IPS DF 4.7 (cell line): ENCODE data around the gene DECR2.
"Not testable (repeated sequence)": the region's sequence is repeated elsewhere in the genome, so short reads cannot be mapped to it uniquely, and the experiment has no call there.

Source experiments
- DNase-seq: peaks from one replicate; pipeline ENCODE4 v3.0.0-alpha.2; 2013; ENCODE audit warnings: low spot score; ENCODE audit errors: extremely low read depth

The DECR2 gene

DNA sequence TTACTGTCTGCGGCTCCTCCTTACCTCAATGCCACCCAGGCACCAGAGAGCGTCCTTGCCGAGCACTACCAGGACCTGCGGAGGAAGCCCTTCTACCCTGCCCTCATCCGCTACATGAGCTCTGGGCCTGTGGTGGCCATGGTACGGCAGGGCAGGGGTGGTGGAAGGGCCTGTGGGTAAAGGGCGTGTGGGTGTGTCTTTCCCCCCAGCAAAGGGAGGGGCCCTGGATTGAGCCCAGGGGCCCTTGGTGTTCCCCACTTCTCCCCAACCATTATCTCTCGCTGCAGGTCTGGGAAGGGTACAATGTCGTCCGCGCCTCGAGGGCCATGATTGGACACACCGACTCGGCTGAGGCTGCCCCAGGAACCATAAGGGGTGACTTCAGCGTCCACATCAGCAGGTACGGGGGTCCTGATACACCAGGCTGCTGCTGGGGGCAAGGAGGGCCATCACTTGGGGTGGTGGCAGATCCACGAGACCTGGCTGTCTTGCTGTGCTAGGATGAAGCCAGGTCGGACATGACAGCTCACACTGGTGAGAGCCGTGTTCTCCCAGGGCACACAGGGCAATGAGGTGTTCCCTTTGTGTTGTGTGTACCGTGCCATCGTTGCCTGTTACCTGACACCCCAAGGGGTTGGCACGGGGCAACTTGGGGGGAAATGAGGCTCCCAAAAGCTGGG, 2.2 kb upstream of the DECR2 start:
- DNase-seq, result no peak

DNA sequence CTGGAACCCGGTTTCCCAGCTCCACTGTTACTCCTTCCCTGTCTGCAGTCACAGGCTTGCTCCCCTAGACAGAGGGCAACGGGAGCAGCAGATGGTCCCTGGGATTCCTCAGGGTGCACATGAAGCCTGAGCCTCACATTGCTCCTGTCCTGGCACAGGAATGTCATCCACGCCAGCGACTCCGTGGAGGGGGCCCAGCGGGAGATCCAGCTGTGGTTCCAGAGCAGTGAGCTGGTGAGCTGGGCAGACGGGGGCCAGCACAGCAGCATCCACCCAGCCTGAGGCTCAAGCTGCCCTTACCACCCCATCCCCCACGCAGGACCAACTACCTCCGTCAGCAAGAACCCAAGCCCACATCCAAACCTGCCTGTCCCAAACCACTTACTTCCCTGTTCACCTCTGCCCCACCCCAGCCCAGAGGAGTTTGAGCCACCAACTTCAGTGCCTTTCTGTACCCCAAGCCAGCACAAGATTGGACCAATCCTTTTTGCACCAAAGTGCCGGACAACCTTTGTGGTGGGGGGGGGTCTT, 1.6 kb upstream of the DECR2 start:
- no peak for DNase-seq

DNA sequence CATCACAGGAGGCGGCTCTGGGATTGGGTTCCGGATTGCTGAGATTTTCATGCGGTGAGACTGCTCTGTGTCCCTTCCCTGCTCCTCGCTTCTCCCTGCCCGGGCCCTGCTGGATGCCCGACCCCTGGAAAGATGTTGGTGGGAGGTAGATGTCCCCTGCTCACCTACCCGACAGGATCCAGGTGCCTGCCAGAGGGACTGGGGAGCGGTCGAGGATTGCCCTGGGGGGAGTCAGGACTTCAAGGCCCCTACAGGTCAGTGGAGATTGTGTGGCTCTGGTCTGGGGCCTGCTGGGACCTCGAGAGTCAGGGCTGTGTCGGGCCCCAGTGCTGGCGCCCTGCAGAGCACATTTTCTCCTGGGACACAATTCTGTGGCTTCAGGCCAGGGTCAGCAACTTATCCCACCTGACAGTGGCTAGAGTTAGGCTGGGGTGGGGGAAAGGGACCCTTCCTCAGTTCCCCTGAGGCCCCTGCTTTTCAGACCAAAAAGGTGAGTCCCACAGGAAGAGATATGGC, 3.3 kb downstream of the DECR2 start:
- no peak for DNase-seq

DNA sequence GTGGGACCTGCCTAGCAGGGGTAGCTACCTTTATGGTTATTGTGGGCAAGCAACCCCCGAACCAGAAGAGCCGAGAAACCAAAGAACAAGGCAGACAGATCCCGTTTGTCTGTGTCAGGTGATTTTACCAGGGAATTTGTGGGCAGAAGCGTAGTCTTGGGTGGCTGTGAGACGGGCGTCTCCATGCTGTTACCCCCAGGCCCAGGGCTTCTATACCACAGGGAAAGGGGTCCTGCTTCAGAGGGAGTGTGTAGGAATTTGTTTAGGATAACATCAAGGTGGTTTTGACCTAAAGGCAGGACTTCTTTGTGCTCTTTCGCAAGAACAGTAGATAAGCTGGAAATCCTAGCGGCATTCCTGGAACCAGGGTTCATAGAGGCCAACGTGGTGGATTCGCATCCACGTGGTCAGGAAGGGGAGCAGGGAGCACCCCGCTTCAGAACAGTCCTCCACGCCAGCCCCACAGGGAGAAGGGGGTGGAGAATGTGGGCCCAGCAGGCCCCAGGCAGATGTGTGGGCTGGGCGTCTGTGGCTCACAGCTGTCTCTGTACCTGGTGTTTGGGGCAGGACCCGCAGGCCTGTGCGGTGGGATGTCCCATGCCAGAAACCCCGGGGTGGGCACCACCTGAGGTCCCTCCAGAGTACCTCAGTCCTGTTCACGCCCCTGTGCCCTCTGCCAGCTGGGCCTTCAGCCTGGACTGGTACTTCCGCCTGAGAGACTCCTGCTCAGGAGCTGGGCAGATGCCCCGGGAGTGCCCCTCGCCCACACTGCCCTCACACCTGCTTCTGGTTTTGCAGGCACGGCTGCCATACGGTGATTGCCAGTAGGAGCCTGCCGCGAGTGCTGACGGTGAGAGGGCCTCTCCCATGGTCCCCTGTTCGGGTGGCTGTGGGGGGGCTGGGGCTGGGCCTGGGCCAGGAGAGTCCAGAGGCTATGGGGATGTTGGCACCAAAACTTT, 4.1 kb downstream of the DECR2 start:
- DNase-seq, result no peak

DNA sequence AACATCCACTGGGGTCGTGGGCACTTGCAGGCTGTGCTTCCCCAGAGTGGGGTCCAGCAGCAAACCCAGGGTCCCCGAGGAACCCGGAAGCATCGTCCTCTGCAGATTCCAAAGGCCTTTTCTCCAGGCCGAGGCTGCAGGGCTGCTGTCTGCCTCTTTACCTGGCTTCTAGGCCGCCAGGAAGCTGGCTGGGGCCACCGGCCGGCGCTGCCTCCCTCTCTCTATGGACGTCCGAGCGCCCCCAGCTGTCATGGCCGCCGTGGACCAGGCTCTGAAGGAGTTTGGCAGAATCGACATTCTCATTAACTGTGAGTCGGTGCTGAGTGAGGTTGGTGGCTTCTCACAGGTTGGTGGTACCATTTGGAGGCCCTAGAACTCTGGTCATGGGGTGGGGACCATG, 5.6 kb downstream of the DECR2 start:
- no peak for DNase-seq

DNA sequence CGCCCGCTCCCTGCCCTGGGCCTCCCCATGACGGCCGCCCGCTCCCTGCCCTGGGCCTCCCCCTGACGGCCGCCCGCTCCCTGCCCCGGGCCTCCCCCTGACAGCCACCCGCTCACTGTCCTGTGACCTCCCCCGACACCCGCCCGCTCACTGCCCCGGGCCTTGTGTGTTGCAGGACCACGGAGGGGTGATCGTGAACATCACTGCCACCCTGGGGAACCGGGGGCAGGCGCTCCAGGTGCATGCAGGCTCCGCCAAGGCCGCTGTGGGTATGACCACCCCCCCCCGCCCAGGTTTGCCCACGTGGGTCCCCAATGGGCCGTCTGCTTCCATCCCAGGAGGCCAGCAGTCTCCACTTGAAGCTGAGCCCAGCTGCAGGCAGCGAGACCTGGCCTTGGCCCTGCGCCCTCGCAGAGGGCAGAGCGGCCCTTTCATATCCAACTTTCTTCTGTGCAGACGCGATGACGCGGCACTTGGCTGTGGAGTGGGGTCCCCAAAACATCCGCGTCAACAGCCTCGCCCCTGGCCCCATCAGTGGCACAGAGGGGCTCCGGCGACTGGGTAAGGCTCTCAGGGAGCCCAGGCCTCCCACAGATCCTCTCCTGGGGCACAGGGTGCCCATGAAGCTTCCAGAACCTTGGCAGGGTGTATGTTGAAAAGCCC, 9.0 kb downstream of the DECR2 start:
- DNase-seq, result no peak

DNA sequence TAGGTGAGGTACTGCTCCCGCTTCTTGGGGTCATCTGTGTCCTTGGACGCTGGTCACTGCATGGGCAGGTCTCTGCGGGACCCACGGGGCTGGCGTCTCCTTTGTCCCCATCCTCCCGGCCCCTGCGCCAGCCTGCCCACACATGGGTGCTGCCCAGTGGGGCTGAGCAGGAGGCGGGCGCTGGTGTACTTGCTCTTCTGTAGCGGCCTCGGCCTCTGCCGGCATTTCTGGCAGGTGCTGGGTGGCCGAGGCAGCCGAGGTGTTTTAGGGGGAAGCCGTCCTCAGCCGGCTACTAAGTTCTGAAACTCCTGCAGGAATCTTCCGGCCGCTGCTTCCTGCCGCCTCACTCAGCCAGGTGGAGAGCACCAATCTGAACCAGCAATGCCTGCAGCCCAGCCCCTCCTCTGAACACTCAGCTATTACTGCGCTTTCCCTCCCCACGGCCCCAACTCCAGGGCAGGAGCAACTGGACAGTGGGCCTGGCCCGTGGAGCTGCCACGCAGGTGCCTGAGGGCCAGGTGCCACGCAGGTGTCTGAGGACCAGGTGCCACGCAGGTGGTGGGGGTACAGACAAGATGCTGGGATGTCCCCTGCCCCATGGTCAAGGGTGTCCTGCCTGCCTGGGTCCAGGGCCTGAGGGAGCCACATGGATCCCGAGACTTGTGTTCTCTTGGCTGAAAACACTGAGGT, 10.0 kb downstream of the DECR2 start:
- DNase-seq, result no peak

DNA sequence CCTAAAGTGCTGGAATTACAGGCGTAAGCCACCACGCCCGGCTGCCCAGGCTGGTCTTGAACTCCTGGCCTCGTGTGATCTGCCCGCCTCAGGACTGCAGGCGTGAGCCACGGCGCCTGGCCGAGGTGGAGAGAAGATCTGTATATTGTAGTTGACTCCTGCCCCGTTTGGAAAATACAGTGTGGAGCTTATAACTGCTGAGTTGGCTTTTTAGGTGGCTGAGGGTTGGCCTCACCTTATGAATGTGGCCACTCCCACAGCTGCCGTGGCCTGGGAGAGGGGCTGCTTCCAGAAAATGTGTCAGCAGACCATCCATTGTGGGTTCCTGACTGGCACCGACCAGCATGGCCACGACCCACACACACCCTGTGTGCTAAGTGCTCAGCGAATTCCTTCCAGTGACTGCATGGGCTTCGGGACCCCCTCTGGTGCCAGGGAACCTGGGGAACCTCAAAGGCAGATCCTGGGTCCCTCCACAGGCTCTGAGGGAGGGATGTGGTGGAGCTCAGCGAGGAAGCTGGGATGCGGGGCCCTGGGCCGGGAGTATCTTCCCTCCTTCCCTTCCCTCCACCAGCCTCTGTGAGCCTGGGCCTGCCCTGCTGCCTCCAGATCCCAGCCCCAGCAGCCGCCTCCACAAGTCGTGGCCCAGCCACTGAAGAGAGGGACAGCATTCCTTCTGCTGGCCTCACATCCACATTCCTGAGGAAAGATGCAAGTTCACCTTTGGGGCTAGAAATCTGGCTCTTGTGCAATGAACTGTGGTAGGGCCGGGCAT, 12.9 kb downstream of the DECR2 start:
- no peak for DNase-seq

DNA sequence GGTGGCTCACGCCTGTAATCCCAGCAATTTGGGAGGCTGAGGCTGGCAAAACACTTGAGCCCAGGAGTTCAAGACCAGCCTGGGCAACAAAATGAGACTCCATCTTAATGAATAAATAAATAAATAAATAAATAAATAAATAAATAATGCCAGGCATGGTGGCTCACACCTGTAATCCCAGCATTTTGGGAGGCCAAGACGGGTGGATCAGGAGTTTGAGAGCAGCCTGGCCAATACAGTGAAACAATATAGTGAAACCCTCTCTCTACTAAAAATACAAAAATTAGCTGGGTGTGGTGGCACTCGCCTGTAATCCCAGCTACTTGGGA, 13.4 kb downstream of the DECR2 start:
- DNase-seq, result not testable (repeated sequence)

DNA sequence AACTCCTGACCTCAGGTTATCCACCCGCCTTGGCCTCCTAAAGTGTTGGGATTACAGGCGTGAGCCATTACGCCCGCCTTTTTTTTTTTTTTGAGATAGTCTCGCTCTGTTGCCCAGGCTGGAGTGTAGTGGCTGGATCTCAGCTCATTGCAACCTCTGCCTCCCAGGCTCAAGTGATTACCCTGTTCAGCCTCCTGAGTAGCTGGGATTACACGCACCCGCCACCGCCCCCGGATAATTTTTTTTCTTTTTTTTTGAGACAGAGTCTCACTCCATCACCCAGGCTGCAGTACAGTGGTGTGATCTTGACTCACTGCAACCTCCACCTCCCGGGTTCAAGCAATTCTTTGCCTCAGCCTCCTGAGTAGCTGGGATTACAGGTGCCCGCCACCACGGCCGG, 20.5 kb downstream of the DECR2 start:
- DNase-seq, result not testable (repeated sequence)

DNA sequence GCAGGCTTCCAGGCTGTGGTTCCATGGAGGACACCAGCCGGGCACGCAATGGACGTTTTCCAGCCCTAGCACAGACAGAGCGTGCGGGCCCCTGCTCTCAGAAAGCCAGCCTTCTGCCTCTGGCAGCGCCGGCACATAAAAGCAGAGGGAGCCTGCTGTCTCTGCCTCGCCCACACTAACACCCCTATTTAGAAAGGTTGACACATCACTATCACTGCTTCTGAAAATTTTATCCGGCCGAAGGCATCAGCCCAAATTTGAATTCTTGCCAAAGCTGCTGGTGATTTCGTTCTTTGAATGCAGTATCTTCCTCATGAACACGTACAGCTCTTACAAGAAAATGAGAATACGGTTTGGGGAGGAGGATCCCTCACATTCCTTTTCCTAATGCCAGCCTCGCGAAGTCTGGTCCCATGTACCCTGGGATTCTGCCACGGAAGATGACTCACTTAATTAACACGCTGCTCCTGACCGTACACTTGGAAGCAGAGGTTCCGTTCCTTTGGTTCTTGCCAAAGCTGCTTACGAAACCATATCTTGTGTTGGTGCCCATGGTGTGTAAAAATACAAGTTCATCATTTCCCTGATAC, 22.4 kb downstream of the DECR2 start:
- DNase-seq, result no peak

DNA sequence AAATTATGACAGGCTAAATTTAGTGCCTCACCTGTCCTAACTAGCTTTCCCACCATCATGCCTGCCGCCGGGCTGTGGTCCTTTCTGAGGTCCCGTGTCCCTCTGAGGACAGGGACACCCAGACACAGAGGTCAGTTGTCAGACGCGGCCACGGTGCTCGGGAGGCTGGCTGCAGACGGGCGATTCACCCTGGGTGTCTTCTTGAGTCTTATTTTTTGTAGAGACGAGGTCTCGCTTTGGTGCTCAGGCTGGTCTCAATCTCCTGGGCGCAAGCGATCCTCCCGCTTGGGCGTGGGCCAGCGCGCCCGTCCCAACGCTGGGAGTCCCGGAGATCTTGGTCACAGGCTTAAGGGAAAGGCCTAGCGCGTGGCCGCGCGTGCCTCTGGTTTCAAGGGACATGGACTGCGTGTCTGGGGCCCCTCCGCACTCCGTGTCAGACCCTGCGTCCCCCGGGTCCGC, 23.0 kb downstream of the DECR2 start:
- DNase-seq, result no peak

DNA sequence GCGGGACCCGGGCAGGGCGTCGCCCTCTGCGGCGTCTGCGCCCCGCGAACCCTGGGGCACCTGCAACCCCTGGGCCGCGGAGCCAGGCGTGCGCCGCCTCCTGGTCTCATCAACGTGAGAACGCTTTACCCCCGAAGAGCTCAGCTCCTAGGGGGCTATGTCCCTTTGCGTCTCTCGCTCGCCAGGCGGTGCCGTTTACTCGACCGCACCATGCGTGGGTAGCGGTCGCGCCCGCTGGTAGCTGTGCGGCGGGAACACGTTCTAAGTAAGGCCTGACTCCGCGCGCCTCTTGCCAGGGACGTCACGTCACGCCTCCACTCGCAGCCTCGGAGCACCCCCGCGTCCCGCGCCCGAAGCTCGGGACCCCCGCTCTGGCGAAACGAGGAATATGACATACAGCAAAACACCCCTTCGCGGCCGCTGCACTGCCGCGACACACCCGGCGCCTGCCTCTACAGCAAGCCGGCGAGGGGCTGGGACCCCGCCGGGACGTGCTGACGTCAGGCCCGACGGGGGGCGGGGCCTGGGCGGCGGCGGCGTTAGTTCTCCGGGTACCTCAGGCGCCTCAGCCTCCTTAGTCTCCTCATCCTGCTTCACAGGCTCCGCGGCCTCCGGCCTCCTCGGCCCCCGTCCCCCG, 23.5 kb downstream of the DECR2 start, which contains the start of gene RAB11FIP3:
Gene RAB11FIP3 (plus strand): TSS at position 568 of the 637 bp plus-strand sequence. CDS start 358 bp downstream, outside the sequence.
- no peak for DNase-seq

DNA sequence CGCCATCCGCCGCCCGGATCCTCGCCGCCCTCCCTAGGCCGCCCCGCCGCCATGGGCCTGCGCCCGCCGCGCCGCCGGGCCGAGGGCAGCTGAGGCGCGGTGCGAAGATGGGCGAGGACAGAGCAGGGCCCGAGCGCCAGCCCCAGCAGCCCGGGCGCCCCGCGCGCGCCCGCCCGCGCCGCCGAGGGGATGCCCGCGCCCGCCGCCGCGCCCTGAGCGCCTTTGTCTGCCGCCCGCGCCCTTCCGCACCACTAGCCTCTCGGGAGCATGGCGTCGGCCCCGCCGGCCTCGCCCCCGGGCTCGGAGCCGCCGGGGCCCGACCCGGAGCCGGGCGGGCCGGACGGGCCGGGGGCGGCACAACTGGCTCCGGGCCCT, 24.0 kb downstream of the DECR2 start:
- DNase-seq, result no peak

DNA sequence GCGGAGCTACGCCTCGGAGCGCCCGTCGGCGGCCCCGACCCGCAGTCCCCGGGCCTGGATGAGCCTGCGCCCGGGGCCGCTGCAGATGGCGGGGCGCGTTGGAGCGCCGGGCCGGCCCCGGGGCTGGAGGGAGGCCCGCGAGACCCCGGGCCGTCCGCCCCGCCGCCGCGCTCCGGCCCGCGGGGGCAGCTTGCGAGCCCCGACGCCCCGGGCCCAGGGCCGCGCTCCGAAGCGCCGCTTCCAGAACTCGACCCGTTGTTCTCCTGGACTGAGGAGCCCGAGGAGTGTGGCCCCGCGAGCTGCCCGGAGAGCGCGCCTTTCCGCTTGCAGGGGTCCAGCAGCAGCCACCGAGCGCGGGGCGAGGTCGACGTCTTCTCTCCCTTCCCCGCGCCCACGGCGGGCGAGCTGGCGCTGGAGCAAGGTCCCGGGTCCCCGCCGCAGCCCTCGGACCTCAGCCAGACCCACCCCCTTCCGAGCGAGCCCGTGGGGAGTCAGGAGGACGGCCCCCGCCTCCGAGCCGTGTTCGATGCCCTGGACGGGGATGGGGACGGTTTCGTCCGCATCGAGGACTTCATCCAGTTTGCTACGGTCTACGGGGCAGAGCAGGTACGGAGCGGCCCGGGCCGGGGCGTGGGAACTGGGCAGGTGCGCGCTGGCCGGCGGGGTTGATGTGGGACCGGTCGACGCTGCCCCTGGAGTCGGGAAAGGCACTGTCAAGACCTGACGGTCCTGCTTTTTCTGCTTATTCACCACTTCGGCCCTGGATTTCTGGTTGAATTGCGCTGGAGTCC, 24.6 kb downstream of the DECR2 start:
- no peak for DNase-seq

DNA sequence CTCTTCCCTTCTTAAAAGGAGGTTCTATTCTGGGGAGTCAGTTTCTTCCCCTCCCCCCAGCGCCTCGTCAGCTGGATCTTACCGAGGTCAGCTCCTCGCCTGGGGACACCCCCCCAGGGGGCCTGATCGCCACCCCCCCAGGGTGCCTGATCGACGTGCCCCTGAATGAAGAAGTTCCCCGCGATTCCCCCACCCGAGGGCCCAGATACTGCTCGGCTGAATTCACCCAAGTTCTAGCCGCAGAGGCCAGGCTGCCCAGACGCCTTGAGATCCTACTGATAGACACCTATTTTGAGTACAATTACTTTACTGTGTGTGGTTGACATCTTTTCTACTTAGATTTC, 25.2 kb downstream of the DECR2 start:
- DNase-seq, result no peak

DNA sequence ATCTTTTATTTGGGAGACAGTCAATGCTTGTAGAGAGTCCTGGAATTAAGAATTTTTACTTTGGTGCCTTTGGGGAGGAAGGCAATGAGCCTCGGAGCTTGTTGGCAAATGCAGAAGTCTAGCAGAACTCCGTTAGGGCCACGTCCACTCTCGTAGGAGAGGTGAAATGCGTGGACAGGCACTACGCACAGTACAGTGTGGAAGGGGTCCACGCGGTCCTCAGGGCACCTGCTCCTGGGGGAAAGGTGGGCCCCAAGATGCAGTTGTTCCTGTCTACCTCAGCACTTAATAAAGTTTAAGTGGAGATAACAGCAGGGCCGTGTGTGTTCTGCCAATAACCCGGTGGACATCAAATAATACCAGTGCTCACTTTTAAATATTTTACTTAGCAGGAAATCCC, 25.6 kb downstream of the DECR2 start:
- DNase-seq, result no peak

DNA sequence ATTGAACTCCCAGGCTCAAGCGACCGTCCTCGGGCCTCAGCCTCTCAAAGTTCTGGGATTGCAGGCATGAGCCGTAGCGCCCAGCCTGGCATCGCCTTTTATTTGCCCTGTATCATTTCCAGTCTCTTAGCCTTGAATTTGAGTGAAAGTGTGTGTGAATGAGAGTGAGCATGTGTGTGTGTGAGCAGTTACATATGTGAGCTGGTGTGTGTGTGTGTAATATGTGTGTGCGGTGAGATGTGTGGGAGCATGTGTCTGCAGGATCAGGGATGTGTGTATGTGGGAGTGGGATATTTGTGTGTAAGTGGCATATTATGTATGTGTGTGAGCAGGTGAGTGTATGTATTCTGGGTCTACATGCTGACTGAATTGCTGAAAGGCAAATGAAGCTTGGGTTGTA, 29.2 kb downstream of the DECR2 start:
- DNase-seq, result no peak

DNA sequence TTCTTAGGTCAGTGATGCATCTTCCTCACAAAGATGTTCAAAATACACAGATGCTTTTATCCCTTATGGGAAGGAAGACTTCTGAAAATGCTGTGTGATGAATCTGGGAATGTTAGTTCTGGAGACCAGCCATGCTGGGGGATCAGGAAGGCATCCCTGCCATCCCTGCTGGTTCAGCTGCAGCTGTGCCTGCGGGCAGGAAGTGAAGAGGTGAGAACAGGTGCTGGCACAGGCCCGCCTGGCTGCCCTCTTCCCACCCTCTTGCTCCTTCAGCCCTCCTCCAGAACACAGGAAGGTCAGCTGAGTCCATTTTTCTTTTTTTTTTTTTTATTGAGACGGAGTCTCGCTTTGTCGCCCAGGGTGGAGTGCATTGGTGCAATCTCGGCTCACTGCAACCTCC, 38.9 kb downstream of the DECR2 start:
- no peak for DNase-seq
